ENCODE measurements around the gene CHN1.
A peak's percentile ranks its signal among the peaks of the same experiment; 100 is the strongest.

Gene CHN1

DNA sequence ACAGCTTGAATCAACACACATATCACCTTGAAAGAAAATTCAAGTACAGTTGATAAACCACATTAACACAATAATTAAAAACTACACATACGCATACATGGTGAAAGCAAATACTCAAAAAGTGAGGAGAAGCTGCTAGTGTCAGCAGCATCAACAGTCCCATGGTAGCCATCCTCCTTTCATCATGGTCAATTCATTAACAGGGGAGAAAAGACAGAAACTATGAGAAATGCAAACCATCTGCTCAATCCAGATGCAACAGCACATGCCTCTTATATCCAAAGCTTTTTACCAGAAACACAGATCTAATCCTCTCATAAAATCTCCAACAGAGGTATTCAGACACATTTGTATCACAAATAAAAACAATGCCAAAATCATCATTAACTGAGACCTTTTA is 159.0 kb downstream of the CHN1 start:
- peak overlapping the region; percentile 14 for H3K4me3 ChIP-seq (ENCODE audit: low read depth, low read length)
- no peaks in the 10 kb centered on the region for H3K36me3 ChIP-seq (ENCODE audit: control insufficient read depth, insufficient read depth, low read length)
- H3K9me3 ChIP-seq (ENCODE audit: control insufficient read depth, insufficient read depth, low read length), result no peaks in the 10 kb centered on the region
- H3K4me1 ChIP-seq (ENCODE audit: control insufficient read depth, insufficient read depth, low read length), result peaks cover 39% of the 10 kb centered on the region
- H3K27me3 ChIP-seq (ENCODE audit: control insufficient read depth, insufficient read depth, low read length), result no peaks in the 10 kb centered on the region
- no peak overlapping the region for H3K9ac ChIP-seq (ENCODE audit: low read depth, low read length)

DNA sequence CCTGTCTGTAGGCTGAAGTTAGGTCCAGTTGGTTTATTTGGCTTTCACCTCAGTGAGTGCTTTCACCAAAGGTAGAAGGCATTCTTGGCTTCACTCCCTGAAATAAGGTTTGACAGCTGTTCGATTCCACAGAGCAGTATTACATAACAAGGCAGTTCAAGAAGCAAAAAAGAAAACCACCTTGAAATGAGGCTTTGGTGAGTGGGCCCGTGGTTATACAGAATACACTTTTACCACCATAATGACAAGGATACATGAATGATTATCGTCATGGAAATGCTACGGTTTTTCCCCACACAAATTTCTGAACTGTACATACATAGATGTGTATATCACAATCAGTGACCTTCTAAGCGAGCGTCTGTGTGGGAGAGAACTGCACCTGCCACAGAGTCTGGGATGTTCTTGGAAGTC is 160.9 kb downstream of the CHN1 start:
- Histone ChIP-seq H3K9ac (ENCODE audit: low read depth, low read length) (no peak overlapping the region), H3K36me3 (ENCODE audit: control insufficient read depth, insufficient read depth, low read length) (no peaks in the 10 kb centered on the region), H3K27me3 (ENCODE audit: control insufficient read depth, insufficient read depth, low read length) (no peaks in the 10 kb centered on the region), H3K4me3 (ENCODE audit: low read depth, low read length) (no peak overlapping the region), H3K4me1 (ENCODE audit: control insufficient read depth, insufficient read depth, low read length) (peaks cover 32% of the 10 kb centered on the region), H3K9me3 (ENCODE audit: control insufficient read depth, insufficient read depth, low read length) (no peaks in the 10 kb centered on the region)

DNA sequence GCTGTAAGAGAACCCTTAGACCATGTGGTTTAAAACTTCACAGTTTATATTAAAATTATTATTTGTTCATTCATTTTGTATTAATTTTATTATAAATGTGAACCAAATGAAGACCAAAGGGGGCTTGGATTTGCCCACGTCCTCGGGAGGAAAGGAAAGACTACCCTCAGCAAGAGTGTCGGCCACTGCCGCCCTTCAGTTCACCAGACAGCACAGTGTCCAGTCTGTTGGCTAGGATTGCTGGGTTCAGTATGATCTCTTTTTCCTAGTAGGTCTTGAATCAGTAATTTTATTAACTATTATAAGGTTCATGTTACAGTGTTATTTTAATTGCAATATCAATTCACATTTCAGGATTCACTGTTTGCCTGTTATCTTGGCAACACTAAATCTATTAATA is 162.7 kb downstream of the CHN1 start:
- Histone ChIP-seq H3K27me3 (ENCODE audit: control insufficient read depth, insufficient read depth, low read length) (no peaks in the 10 kb centered on the region), H3K4me3 (ENCODE audit: low read depth, low read length) (no peak overlapping the region), H3K9me3 (ENCODE audit: control insufficient read depth, insufficient read depth, low read length) (no peaks in the 10 kb centered on the region), H3K9ac (ENCODE audit: low read depth, low read length) (no peak overlapping the region), H3K4me1 (ENCODE audit: control insufficient read depth, insufficient read depth, low read length) (peaks cover 23% of the 10 kb centered on the region), H3K36me3 (ENCODE audit: control insufficient read depth, insufficient read depth, low read length) (no peaks in the 10 kb centered on the region)

DNA sequence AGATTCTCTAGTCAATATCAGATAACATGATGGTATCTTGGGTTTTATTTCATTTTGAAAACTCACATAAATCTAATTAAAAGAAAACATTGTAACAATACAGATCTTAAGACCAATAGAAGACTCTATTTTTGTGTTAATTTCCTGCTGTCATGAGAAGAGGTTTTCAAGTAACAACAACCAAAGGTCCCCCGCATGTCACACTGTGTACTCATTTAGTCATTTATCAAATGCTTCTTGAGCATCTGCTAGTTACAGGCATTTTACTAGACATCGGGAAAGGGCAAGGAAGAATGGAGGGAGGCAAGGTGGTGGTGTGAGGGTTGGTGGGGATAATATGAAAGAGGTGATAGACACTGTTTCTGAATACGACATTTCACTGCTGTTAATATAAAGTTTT is 163.2 kb downstream of the CHN1 start:
- H3K4me1 ChIP-seq (ENCODE audit: control insufficient read depth, insufficient read depth, low read length), result peaks cover 22% of the 10 kb centered on the region
- no peak overlapping the region for H3K9ac ChIP-seq (ENCODE audit: low read depth, low read length)

DNA sequence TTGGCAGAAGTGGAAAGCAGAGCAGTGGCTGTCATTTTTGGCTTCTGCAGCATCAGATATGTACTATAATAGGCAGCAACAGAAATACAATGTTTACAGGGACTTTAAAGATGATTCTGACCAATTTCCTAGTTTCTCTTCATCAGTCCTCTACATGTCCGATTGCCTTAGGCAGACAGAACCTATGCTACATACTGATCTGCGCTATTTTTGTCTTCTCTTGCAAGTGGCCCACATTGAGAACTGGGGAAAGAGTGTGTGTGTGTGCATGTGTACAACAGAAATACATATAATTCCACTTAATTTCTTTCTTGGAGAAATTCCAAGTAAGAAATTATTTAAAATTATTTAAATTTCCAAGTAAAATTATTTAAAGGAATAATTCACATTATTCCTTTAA is 163.8 kb downstream of the CHN1 start:
- no peaks in the 10 kb centered on the region for H3K27me3 ChIP-seq (ENCODE audit: control insufficient read depth, insufficient read depth, low read length)
- H3K9me3 ChIP-seq (ENCODE audit: control insufficient read depth, insufficient read depth, low read length), result no peaks in the 10 kb centered on the region
- H3K4me3 ChIP-seq (ENCODE audit: low read depth, low read length), result no peak overlapping the region
- peaks cover 23% of the 10 kb centered on the region for H3K4me1 ChIP-seq (ENCODE audit: control insufficient read depth, insufficient read depth, low read length)
- no peaks in the 10 kb centered on the region for H3K36me3 ChIP-seq (ENCODE audit: control insufficient read depth, insufficient read depth, low read length)
- H3K9ac ChIP-seq (ENCODE audit: low read depth, low read length), result no peak overlapping the region

More for the DNA sequence above, 163.2 kb downstream of the CHN1 start:
- Histone ChIP-seq H3K9me3 (ENCODE audit: control insufficient read depth, insufficient read depth, low read length) (no peaks in the 10 kb centered on the region), H3K36me3 (ENCODE audit: control insufficient read depth, insufficient read depth, low read length) (no peaks in the 10 kb centered on the region), H3K4me3 (ENCODE audit: low read depth, low read length) (no peak overlapping the region), H3K27me3 (ENCODE audit: control insufficient read depth, insufficient read depth, low read length) (no peaks in the 10 kb centered on the region)

DNA sequence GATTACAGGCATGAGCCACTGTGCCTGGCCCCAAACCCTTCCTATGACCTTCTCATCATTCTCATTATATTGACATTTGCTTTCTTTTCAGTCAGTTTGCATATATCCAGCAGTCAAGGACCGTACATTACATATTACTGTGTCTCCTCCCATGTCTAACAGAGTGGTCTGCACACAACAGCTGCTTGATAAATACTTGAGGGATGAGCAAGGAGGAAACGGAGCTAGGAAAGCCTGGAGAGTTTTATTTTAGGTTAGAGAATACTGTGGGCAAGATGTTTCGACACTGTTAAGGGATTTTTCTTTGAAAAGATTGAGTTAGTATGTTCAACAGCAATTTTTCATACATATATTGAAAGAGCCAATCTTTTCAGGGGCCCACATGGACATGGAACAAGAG is 164.7 kb downstream of the CHN1 start:
- Histone ChIP-seq H3K9me3 (ENCODE audit: control insufficient read depth, insufficient read depth, low read length) (no peaks in the 10 kb centered on the region), H3K27me3 (ENCODE audit: control insufficient read depth, insufficient read depth, low read length) (no peaks in the 10 kb centered on the region), H3K36me3 (ENCODE audit: control insufficient read depth, insufficient read depth, low read length) (no peaks in the 10 kb centered on the region), H3K9ac (ENCODE audit: low read depth, low read length) (no peak overlapping the region), H3K4me3 (ENCODE audit: low read depth, low read length) (no peak overlapping the region), H3K4me1 (ENCODE audit: control insufficient read depth, insufficient read depth, low read length) (peaks cover 28% of the 10 kb centered on the region)

DNA sequence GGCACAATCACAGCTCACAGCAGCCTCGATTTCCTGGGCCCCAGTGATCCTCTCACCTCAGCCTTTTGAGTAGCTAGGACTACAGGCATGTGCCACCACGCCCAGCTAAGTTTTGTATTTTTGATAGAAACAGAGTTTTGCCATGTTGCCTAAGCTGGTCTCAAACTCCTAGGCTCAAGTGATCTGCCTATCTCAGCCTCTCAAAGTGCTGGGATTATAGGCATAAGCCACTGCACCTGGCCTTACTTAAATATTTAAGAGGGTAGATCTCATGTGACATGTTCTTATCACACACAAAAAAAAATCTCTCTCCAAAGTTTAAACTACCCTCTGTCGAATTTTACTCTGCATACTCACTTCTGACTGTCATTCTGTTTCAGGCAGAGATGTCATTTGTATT is 165.5 kb downstream of the CHN1 start:
- Histone ChIP-seq H3K9ac (ENCODE audit: low read depth, low read length) (no peak overlapping the region), H3K9me3 (ENCODE audit: control insufficient read depth, insufficient read depth, low read length) (no peaks in the 10 kb centered on the region), H3K4me3 (ENCODE audit: low read depth, low read length) (no peak overlapping the region), H3K4me1 (ENCODE audit: control insufficient read depth, insufficient read depth, low read length) (peaks cover 26% of the 10 kb centered on the region), H3K36me3 (ENCODE audit: control insufficient read depth, insufficient read depth, low read length) (no peaks in the 10 kb centered on the region), H3K27me3 (ENCODE audit: control insufficient read depth, insufficient read depth, low read length) (no peaks in the 10 kb centered on the region)

DNA sequence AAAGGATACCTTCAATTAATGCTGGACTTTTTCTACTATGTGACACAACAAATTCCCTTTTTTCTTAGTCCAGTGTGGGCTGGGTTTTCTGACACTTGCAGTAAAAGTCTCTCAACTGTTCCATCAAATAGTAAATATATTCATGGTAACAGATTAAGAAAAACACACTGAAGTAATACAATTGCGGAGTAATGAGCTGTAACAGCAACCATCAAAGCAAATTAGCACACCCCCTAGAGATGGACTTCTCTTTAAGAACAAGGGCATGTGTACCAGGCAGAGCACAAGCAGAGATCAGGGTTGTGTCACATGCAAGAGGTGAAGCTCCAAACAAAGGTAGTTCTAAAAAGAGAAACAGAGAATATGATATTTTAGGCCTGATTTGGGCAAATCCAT is 168.2 kb downstream of the CHN1 start:
- peaks cover 22% of the 10 kb centered on the region for H3K4me1 ChIP-seq (ENCODE audit: control insufficient read depth, insufficient read depth, low read length)
- H3K27me3 ChIP-seq (ENCODE audit: control insufficient read depth, insufficient read depth, low read length), result no peaks in the 10 kb centered on the region
- H3K9me3 ChIP-seq (ENCODE audit: control insufficient read depth, insufficient read depth, low read length), result no peaks in the 10 kb centered on the region
- H3K4me3 ChIP-seq (ENCODE audit: low read depth, low read length), result no peak overlapping the region
- H3K36me3 ChIP-seq (ENCODE audit: control insufficient read depth, insufficient read depth, low read length), result no peaks in the 10 kb centered on the region
- no peak overlapping the region for H3K9ac ChIP-seq (ENCODE audit: low read depth, low read length)

DNA sequence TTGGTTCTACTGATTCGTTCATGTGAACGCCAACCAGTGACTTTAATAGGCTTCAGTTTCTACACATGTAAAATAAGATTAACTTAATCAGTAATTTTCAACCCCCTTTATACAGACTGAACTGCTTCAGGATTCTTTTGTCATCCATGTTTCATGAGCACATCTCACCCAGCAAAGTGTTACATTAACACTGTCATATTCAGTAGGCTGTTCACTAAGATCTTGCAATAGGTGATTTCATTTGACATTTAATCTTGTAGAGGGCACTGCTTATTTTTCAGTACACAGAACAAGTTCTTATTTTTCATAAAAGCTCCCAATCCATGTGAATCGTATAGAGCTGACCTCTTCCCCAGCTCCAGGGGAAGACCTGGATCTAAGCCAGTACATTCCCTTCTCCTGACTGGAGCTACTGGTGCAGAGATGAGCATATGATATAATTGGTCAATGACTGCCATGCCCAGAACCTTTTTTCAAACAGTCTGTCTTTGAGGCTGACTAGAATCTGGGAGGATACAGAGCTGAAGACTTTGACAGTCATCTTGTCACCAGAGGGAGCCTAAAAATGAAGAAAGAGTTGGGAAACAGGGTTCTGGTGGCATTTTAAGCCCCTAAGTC is 168.7 kb downstream of the CHN1 start:
- Histone ChIP-seq H3K36me3 (ENCODE audit: control insufficient read depth, insufficient read depth, low read length) (no peaks in the 10 kb centered on the region), H3K9me3 (ENCODE audit: control insufficient read depth, insufficient read depth, low read length) (no peaks in the 10 kb centered on the region), H3K4me1 (ENCODE audit: control insufficient read depth, insufficient read depth, low read length) (peaks cover 20% of the 10 kb centered on the region), H3K27me3 (ENCODE audit: control insufficient read depth, insufficient read depth, low read length) (no peaks in the 10 kb centered on the region), H3K9ac (ENCODE audit: low read depth, low read length) (no peak overlapping the region), H3K4me3 (ENCODE audit: low read depth, low read length) (no peak overlapping the region)

DNA sequence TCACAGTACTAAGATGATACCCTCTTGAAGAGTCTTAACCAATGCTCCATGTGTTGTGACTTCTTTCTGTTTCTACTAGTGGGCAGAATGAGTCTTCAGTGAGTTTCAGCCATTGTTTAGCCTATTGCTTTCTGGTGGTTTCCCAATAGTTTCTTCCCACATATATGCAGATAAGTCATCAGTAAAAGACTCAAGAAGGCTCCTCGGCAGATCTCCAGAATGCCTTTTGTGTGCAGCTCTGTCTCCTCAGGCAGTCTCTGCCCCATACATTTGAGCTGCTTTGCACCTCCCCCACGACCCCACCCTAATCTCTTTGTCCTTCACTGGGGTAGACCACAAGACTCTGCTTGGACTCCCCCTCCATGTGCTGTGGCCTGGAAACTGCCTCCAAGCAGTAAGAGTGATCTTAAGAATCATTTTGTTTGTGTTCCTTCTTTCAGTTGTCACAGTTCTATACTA is 169.4 kb downstream of the CHN1 start:
- Histone ChIP-seq H3K36me3 (ENCODE audit: control insufficient read depth, insufficient read depth, low read length) (no peaks in the 10 kb centered on the region), H3K4me1 (ENCODE audit: control insufficient read depth, insufficient read depth, low read length) (peaks cover 20% of the 10 kb centered on the region), H3K9me3 (ENCODE audit: control insufficient read depth, insufficient read depth, low read length) (no peaks in the 10 kb centered on the region), H3K27me3 (ENCODE audit: control insufficient read depth, insufficient read depth, low read length) (no peaks in the 10 kb centered on the region), H3K4me3 (ENCODE audit: low read depth, low read length) (no peak overlapping the region), H3K9ac (ENCODE audit: low read depth, low read length) (no peak overlapping the region)

DNA sequence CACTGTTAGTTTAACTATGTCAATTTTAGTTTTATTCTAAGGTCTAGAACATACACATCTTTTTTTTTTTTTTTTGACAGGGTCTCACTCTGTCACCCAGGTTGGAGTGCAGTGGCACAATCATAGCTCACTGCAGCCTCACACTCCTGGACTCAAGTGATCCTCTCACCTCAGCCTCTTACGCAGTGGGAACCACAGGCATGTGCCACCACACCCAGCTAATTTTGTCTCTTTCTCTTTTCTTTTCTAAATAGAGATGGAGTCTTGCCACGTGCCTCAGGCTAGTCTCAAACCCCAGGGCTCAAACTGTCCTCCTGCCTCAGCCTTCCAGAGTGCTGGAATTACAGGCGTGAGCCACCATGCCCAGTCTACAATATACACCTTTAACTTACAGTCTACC is 171.4 kb downstream of the CHN1 start:
- Histone ChIP-seq H3K9ac (ENCODE audit: low read depth, low read length) (no peak overlapping the region), H3K27me3 (ENCODE audit: control insufficient read depth, insufficient read depth, low read length) (no peaks in the 10 kb centered on the region), H3K36me3 (ENCODE audit: control insufficient read depth, insufficient read depth, low read length) (no peaks in the 10 kb centered on the region), H3K4me3 (ENCODE audit: low read depth, low read length) (no peak overlapping the region), H3K9me3 (ENCODE audit: control insufficient read depth, insufficient read depth, low read length) (no peaks in the 10 kb centered on the region), H3K4me1 (ENCODE audit: control insufficient read depth, insufficient read depth, low read length) (peaks cover 22% of the 10 kb centered on the region)

DNA sequence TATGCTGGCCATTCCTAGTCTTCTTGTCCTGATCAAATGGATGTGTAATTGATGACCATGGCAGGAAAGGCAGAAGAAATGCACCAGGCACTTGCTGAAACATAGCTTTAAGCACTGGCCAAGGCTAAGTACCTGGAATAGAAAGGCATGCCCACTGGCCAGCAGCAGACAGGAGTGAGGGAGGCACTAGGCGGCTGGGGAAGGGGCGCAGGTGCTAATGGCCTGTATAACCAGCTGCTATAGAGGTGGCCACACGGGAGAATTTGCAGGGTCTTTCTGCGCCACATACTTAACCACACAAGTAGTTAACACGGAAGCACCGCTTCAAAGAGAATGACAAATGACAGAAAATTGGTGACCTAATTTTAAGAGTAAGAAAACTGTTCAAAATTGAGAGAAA is 174.6 kb downstream of the CHN1 start:
- Histone ChIP-seq H3K9me3 (ENCODE audit: control insufficient read depth, insufficient read depth, low read length) (no peaks in the 10 kb centered on the region), H3K36me3 (ENCODE audit: control insufficient read depth, insufficient read depth, low read length) (no peaks in the 10 kb centered on the region), H3K27me3 (ENCODE audit: control insufficient read depth, insufficient read depth, low read length) (no peaks in the 10 kb centered on the region), H3K9ac (ENCODE audit: low read depth, low read length) (no peak overlapping the region), H3K4me1 (ENCODE audit: control insufficient read depth, insufficient read depth, low read length) (peaks cover 23% of the 10 kb centered on the region), H3K4me3 (ENCODE audit: low read depth, low read length) (no peak overlapping the region)

All from iPS-15b (cell line).